Endothelial cell of umbilical vein (primary cell): ENCODE data around the gene MYADML2. TPM values are rescaled to one million over a fixed set of nuclear protein-coding genes. Genes with fewer than 3 reads are reported as not detected.

Experiments used
- BruUV-seq: library from RNA; stranded (reverse); fragments of 400-500 nt; replicated peaks from 2 replicates; lab custom pipeline; 2021; lab: Mats Ljungman, UMichigan
- CTCF ChIA-PET: fragments of 300-600, 350-600 bp; sonication (Branson Sonifier 250); formaldehyde crosslinking; loops from one replicate; lab custom pipeline; 2021; ENCODE audit warnings: antibody characterized with exemption, inconsistent platforms; lab: Charles Lee
- POLR2A ChIA-PET: fragments of 300-600, 350-600 bp; sonication (Branson Sonifier 250); formaldehyde crosslinking; loops from one replicate; lab custom pipeline; 2021; ENCODE audit warnings: antibody characterized with exemption, inconsistent platforms; lab: Charles Lee
- DNase-seq: peaks from one replicate; pipeline ENCODE4 v3.0.0-alpha.2; 2011; ENCODE audit warnings: low read depth, low spot score
- FAIRE-seq: peaks from 2 replicates; lab custom pipeline; 2011; peaks lifted over from hg19 to GRCh38; lab: Jason Lieb, UNC
- H2AFZ ChIP-seq: 2 replicates; pipeline ENCODE4 v1.6.0; 2012; ENCODE audit warnings: low read depth, low read length, control low read depth, inconsistent platforms
- H3K27ac ChIP-seq: 2 replicates; pipeline ENCODE4 v1.5.1; 2011; ENCODE audit warnings: low read depth, mild to moderate bottlenecking, control low read depth, low read length, moderate library complexity; ENCODE audit not compliant: insufficient read depth
- H3K27me3 ChIP-seq, 2 experiments: 2 replicates each; pipeline versions ENCODE4 v1.6.0 to v1.6.1; 2011; ENCODE audit warnings: low read length in 2 of 2, mixed read lengths in 1 of 2; ENCODE audit not compliant: control insufficient read depth in 2 of 2, insufficient read depth in 2 of 2
- H3K36me3 ChIP-seq, 2 experiments: 2 replicates in 1 of 2; 3 replicates in 1 of 2; pipeline ENCODE4 v1.5.1; 2011; ENCODE audit warnings: low read length in 2 of 2, mild to moderate bottlenecking in 1 of 2, moderate library complexity in 1 of 2; ENCODE audit not compliant: control insufficient read depth in 2 of 2, insufficient read depth in 2 of 2; ENCODE audit errors: extremely low read depth in 1 of 2
- H3K4me1 ChIP-seq: 3 replicates; pipeline ENCODE4 v1.5.1; 2011; ENCODE audit warnings: mild to moderate bottlenecking, low read length; ENCODE audit not compliant: control insufficient read depth, insufficient read depth; ENCODE audit errors: extremely low read depth
- H3K4me2 ChIP-seq: 2 replicates; pipeline ENCODE4 v1.6.1; 2011; ENCODE audit warnings: low read length, control low read depth, mixed read lengths; ENCODE audit not compliant: insufficient read depth
- H3K4me3 ChIP-seq, 3 experiments: fragments of 200-600 bp in 1 of 3; sonication (generic), shearing (Covaris generic) in 1 of 3; replicated peaks in 1 of 3; 2 replicates each; pipeline ENCODE4 v1.5.1; 2011 to 2016; ENCODE audit warnings: control low read depth in 3 of 3, low read length in 3 of 3, mild to moderate bottlenecking in 2 of 3, inconsistent platforms in 1 of 3, low read depth in 1 of 3, moderate library complexity in 1 of 3; ENCODE audit not compliant: insufficient read depth in 1 of 3
- H3K79me2 ChIP-seq: 2 replicates; pipeline ENCODE4 v1.6.0; 2012; ENCODE audit warnings: low read length, inconsistent platforms; ENCODE audit not compliant: control insufficient read depth, insufficient read depth
- H3K9ac ChIP-seq: replicated peaks from 2 replicates; pipeline ENCODE3; 2011; ENCODE audit warnings: low read length, control low read depth; ENCODE audit not compliant: insufficient read depth; ENCODE audit errors: extremely low read depth
- H3K9me1 ChIP-seq: replicated peaks from 3 replicates; pipeline ENCODE4 v1.6.0; 2011; ENCODE audit warnings: mild to moderate bottlenecking, low read length; ENCODE audit not compliant: control insufficient read depth, insufficient read depth; ENCODE audit errors: extremely low read depth
- H3K9me3 ChIP-seq: replicated peaks from 2 replicates; pipeline ENCODE4 v1.5.1; 2012; ENCODE audit warnings: low read length, inconsistent platforms; ENCODE audit not compliant: control insufficient read depth, insufficient read depth
- H4K20me1 ChIP-seq: replicated peaks from 2 replicates; pipeline ENCODE3; 2011; ENCODE audit warnings: mild to moderate bottlenecking, low read length; ENCODE audit not compliant: control insufficient read depth, insufficient read depth; ENCODE audit errors: extremely low read depth
- CTCF ChIP-seq, 2 donors: IDR thresholded peaks; 1 replicate in 1 of 2; 2 replicates in 1 of 2; pipeline ENCODE4 v1.5.1; 2011; ENCODE audit warnings: low read length in 2 of 2, mild to moderate bottlenecking in 2 of 2, moderate library complexity in 2 of 2, control low read depth in 1 of 2, inconsistent platforms in 1 of 2, low read depth in 1 of 2; ENCODE audit not compliant: insufficient read depth in 1 of 2; ENCODE audit errors: extremely low read depth in 1 of 2
- EZH2 ChIP-seq: IDR thresholded peaks from 2 replicates; pipeline ENCODE4 v1.6.1; 2012; ENCODE audit warnings: borderline replicate concordance, low read depth, mild to moderate bottlenecking, moderate library complexity, low read length, inconsistent platforms; ENCODE audit not compliant: severe bottlenecking
- GATA2 ChIP-seq: IDR thresholded peaks from 2 replicates; pipeline ENCODE4 v1.7.0; 2011; ENCODE audit warnings: low read depth, mild to moderate bottlenecking, moderate library complexity, mixed read lengths, low read length; ENCODE audit not compliant: insufficient read length, insufficient read depth
- JUN ChIP-seq: IDR thresholded peaks from 2 replicates; pipeline ENCODE4 v1.6.1; 2011; ENCODE audit warnings: borderline replicate concordance, low read depth; ENCODE audit not compliant: insufficient read length, insufficient read depth
- MAX ChIP-seq: IDR thresholded peaks from 2 replicates; pipeline ENCODE4 v1.6.1; 2011; ENCODE audit not compliant: insufficient read depth, insufficient read length
- MYC ChIP-seq: IDR thresholded peaks from one replicate; pipeline ENCODE4 v1.6.1; 2011; ENCODE audit warnings: mild to moderate bottlenecking, low read depth, low read length
- POLR2AphosphoS5 ChIP-seq: IDR thresholded peaks from 2 replicates; pipeline ENCODE4 v1.6.1; 2012; ENCODE audit warnings: low read depth, mild to moderate bottlenecking, control low read depth, low read length, moderate library complexity; ENCODE audit not compliant: insufficient read depth
- dilution Hi-C: fragments of 300-500 bp; cut with MboI; formaldehyde crosslinking; loops from one replicate; pipeline ENCODE4 v1.15.0; 2019; ENCODE audit warnings: low sequenced_read_pairs; ENCODE audit not compliant: extremely low pct_ligation_motif_present
- intact Hi-C: fragments of 100-400 bp; cut with micrococcal nuclease; formaldehyde crosslinking; loops from one replicate; pipeline ENCODE4 v1.10.0; 2022
- polyA plus RNA-seq, 4 experiments: library from polyadenylated mRNA; depleted of rRNA in 3 of 4; stranded (reverse) in 3 of 4; unstranded in 1 of 4; fragments of >200 nt; gene quantifications; 2 replicates each; pipeline versions ENCODE4 v1.2.1 to v1.2.3, GENCODE V29; 2011 to 2012; ENCODE audit warnings: missing spikeins in 1 of 4
- total RNA-seq: library from RNA; stranded (reverse); gene quantifications from 2 replicates; pipeline ENCODE4 v1.2.3, GENCODE V29; 2021

MYADML2 gene
- total and polyA plus RNA-seq, 2 donors (not counting 3 experiments of a cell fraction or from before 2014, with no cell fraction given): not detected

- DNase-seq (no peak), FAIRE-seq (no peak)
- Histone ChIP-seq H3K9me3 (no peaks in the 10 kb centered on the region), H4K20me1 (no peaks in the 10 kb centered on the region), H3K4me3 (no peak overlapping the region), H3K4me2 (no peak overlapping the region), H3K9ac (no peak overlapping the region), H3K27me3 (no peaks in the 10 kb centered on the region), H2AFZ (no peak overlapping the region), H3K79me2 (no peaks in the 10 kb centered on the region), H3K4me1 (peaks cover 8% of the 10 kb centered on the region), H3K36me3 (peaks cover 0 to 3% of the 10 kb centered on the region in 2 experiments), H3K9me1 (no peaks in the 10 kb centered on the region), H3K27ac (no peak overlapping the region)
- no peak for TF ChIP-seq JUN
- no peak for TF ChIP-seq GATA2
- TF ChIP-seq EZH2: no peak
- TF ChIP-seq MAX: no peak
- no peak for TF ChIP-seq MYC
- ChIA-PET CTCF (no interaction called here), POLR2A (no interaction called here)
- dilution Hi-C loops (no loop called here), intact Hi-C loops (no loop called here)
- BruUV-seq: no TSS peak
Observed at GRCh38 chr17:81906476-81907218, 40.4 kb downstream of the MYADML2 start.

GRCh38 chr17:81905993-81906392 is 41.0 kb downstream of the MYADML2 start:
- ChIA-PET CTCF (no interaction called here), POLR2A (no interaction called here)
- Histone ChIP-seq H3K36me3 (peaks cover 0 to 3% of the 10 kb centered on the region in 2 experiments), H3K9me1 (no peaks in the 10 kb centered on the region), H4K20me1 (no peaks in the 10 kb centered on the region), H3K9ac (no peak overlapping the region), H3K27ac (no peak overlapping the region), H3K9me3 (no peaks in the 10 kb centered on the region), H2AFZ (no peak overlapping the region), H3K4me3 (no peak overlapping the region), H3K27me3 (no peaks in the 10 kb centered on the region), H3K4me2 (no peak overlapping the region), H3K79me2 (no peaks in the 10 kb centered on the region), H3K4me1 (peaks cover 9% of the 10 kb centered on the region)
- DNase-seq (no peak), FAIRE-seq (no peak)
- no peak for TF ChIP-seq CTCF (IDR thresholded peaks at IDR 0.05; ENCODE audit: extremely low read depth in 1 of 2, insufficient read depth in 1 of 2, low read depth in 1 of 2, low read length in 2 of 2)
- TF ChIP-seq GATA2: no peak
- TF ChIP-seq POLR2AphosphoS5: no peak
- intact Hi-C loops (no loop called here), dilution Hi-C loops (no loop called here)
- no TSS peak for BruUV-seq
